Measurements from ENCODE around the gene CTBP2.

DNA sequence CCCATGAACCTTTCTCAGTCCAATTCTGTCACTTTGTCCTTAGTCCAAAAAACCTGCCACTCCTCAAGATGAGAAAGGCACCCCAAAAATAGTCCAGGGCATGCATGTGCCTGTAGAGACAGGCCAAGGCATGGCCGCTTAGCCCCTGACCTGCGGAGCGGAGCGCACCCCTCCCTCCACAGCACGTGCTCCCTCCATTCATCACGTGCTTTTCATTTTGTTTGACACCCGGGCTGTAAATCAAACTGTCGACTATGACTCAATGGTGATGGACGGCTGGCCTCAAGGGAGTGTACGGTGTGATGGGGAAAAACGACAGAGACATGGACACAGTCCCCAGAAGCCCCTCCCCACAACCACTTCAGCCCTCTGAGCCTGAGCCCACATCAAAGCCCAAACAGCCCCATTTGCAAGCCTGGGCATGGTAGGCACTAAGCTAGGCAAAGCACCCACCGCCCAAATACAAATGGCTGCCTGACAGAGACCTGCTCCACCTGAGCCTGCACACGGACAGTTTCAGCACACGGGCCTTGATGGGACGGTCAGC is 127.8 kb downstream of the CTBP2 start:
- TF ChIP-seq, protein P1, sequence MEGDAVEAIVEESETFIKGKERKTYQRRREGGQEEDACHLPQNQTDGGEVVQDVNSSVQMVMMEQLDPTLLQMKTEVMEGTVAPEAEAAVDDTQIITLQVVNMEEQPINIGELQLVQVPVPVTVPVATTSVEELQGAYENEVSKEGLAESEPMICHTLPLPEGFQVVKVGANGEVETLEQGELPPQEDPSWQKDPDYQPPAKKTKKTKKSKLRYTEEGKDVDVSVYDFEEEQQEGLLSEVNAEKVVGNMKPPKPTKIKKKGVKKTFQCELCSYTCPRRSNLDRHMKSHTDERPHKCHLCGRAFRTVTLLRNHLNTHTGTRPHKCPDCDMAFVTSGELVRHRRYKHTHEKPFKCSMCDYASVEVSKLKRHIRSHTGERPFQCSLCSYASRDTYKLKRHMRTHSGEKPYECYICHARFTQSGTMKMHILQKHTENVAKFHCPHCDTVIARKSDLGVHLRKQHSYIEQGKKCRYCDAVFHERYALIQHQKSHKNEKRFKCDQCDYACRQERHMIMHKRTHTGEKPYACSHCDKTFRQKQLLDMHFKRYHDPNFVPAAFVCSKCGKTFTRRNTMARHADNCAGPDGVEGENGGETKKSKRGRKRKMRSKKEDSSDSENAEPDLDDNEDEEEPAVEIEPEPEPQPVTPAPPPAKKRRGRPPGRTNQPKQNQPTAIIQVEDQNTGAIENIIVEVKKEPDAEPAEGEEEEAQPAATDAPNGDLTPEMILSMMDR (conservative IDR thresholded peaks at IDR 0.05; ENCODE audit: low read depth, low read length) = no peak
- TF ChIP-seq EZH2 (IDR thresholded peaks at IDR 0.05; ENCODE audit: borderline replicate concordance, low read depth, low read length, poor library complexity, severe bottlenecking) = no peak
